DOHH2 (cell line): ENCODE data around the gene PLAAT4.
"Not testable (repeated sequence)": the region's sequence is repeated elsewhere in the genome, so short reads cannot be mapped to it uniquely, and the experiment has no call there.

ENCODE experiments used
- H3F3A ChIP-seq: fragments of 200-600 bp; sonication (generic), shearing (Covaris generic); 2 replicates; pipeline ENCODE4 v1.6.0; 2016; ENCODE audit warnings: antibody characterized with exemption, mild to moderate bottlenecking; ENCODE audit not compliant: control insufficient read depth, insufficient read depth
- H3K27ac ChIP-seq: fragments of 200-600 bp; sonication (generic); 2 replicates; pipeline ENCODE4 v1.5.1; 2014; ENCODE audit warnings: low read depth, mild to moderate bottlenecking, low read length, moderate library complexity
- H3K27me3 ChIP-seq: fragments of 200-600 bp; sonication (generic); 2 replicates; pipeline ENCODE4 v1.6.1; 2014; ENCODE audit warnings: mild to moderate bottlenecking, low read length, mixed read lengths; ENCODE audit not compliant: control insufficient read depth
- H3K36me3 ChIP-seq: fragments of 200-600 bp; sonication (generic); 2 replicates; pipeline ENCODE4 v1.6.1; 2014; ENCODE audit warnings: mild to moderate bottlenecking, low read length, moderate library complexity, mixed read lengths; ENCODE audit not compliant: control insufficient read depth
- H3K4me1 ChIP-seq: fragments of 200-600 bp; sonication (generic); 2 replicates; pipeline ENCODE4 v1.6.1; 2014; ENCODE audit warnings: mild to moderate bottlenecking, low read length, mixed read lengths; ENCODE audit not compliant: control insufficient read depth
- H3K4me2 ChIP-seq: fragments of 200-600 bp; sonication (generic); 2 replicates; pipeline ENCODE4 v1.6.0; 2014; ENCODE audit warnings: mild to moderate bottlenecking, low read length, moderate library complexity
- H3K4me3 ChIP-seq: fragments of 200-600 bp; sonication (generic); 2 replicates; pipeline ENCODE4 v1.5.1; 2014; ENCODE audit warnings: mild to moderate bottlenecking, low read length, mixed read lengths
- H3K79me2 ChIP-seq: fragments of 200-600 bp; sonication (generic); 2 replicates; pipeline ENCODE4 v1.6.1; 2014; ENCODE audit warnings: mild to moderate bottlenecking, low read length, mixed read lengths; ENCODE audit not compliant: control insufficient read depth
- H3K9me2 ChIP-seq: fragments of 200-600 bp; sonication (generic); replicated peaks from 2 replicates; pipeline ENCODE4 v1.6.1; 2014; ENCODE audit warnings: mild to moderate bottlenecking, low read length, mixed read lengths; ENCODE audit not compliant: control insufficient read depth
- H3K9me3 ChIP-seq: fragments of 200-600 bp; sonication (generic); 2 replicates; pipeline ENCODE4 v1.6.1; 2014; ENCODE audit warnings: antibody characterized with exemption, low read length, mixed read lengths; ENCODE audit not compliant: control insufficient read depth, insufficient read depth
- H4K20me1 ChIP-seq: fragments of 200-600 bp; sonication (generic); 2 replicates; pipeline ENCODE4 v1.6.0; 2014; ENCODE audit warnings: low read depth, mild to moderate bottlenecking, antibody characterized with exemption, low read length, moderate library complexity; ENCODE audit not compliant: control insufficient read depth, insufficient read depth
- CTCF ChIP-seq: fragments of 200-600 bp; sonication (generic); IDR thresholded peaks from one replicate; pipeline ENCODE4 v1.5.1; 2014; ENCODE audit warnings: antibody characterized with exemption, mild to moderate bottlenecking, low read depth, low read length; ENCODE audit not compliant: poor library complexity, severe bottlenecking
- EZH2phosphoT487 ChIP-seq: fragments of 200-600 bp; sonication (generic); IDR thresholded peaks from 2 replicates; pipeline ENCODE4 v1.6.1; 2017; ENCODE audit warnings: borderline replicate concordance, mild to moderate bottlenecking, antibody characterized with exemption, low read length, moderate library complexity, mixed read lengths

The PLAAT4 gene

GRCh38 chr11:63534895-63535461 lies 1.6 kb upstream of the PLAAT4 start:
- Histone ChIP-seq H4K20me1 (no peaks in the 10 kb centered on the region), H3K9me2 (no peaks in the 10 kb centered on the region), H3F3A (no peaks in the 10 kb centered on the region), H3K9me3 (no peaks in the 10 kb centered on the region), H3K36me3 (no peaks in the 10 kb centered on the region), H3K4me3 (no peak overlapping the region), H3K79me2 (no peaks in the 10 kb centered on the region), H3K27ac (no peak overlapping the region), H3K4me1 (peaks cover 21% of the 10 kb centered on the region), H3K27me3 (0 out of 2 replicates have a peak, but pooled peaks cover 7% of the 10 kb centered on the region), H3K4me2 (no peak overlapping the region)
- TF ChIP-seq CTCF (no peak), EZH2phosphoT487 (no peak)

- no peaks in the 10 kb centered on the region for H3K9me2 ChIP-seq
- no peaks in the 10 kb centered on the region for H3F3A ChIP-seq
- no peak overlapping the region for H3K4me3 ChIP-seq
- TF ChIP-seq EZH2phosphoT487 = no peak
- no peak for TF ChIP-seq CTCF
- peaks cover 21% of the 10 kb centered on the region for H3K4me1 ChIP-seq
- H4K20me1 ChIP-seq = no peaks in the 10 kb centered on the region
- no peaks in the 10 kb centered on the region for H3K36me3 ChIP-seq
- no peaks in the 10 kb centered on the region for H3K9me3 ChIP-seq
- 0 out of 2 replicates have a peak, but pooled peaks cover 7% of the 10 kb centered on the region for H3K27me3 ChIP-seq
- no peak overlapping the region for H3K27ac ChIP-seq
- no peak overlapping the region for H3K4me2 ChIP-seq
- no peaks in the 10 kb centered on the region for H3K79me2 ChIP-seq
Measured at GRCh38 chr11:63535734-63536133, 874 bp upstream of the PLAAT4 start.

- TF ChIP-seq EZH2phosphoT487 (no peak), CTCF (no peak)
- Histone ChIP-seq H3K27me3 (0 out of 2 replicates have a peak, but pooled peaks cover 7% of the 10 kb centered on the region), H3K4me3 (no peak overlapping the region), H3K36me3 (no peaks in the 10 kb centered on the region), H3F3A (no peaks in the 10 kb centered on the region), H3K9me2 (no peaks in the 10 kb centered on the region), H3K9me3 (no peaks in the 10 kb centered on the region), H3K79me2 (no peaks in the 10 kb centered on the region), H3K4me2 (peak overlapping the region; percentile 50), H3K27ac (no peak overlapping the region), H3K4me1 (peaks cover 9% of the 10 kb centered on the region), H4K20me1 (no peaks in the 10 kb centered on the region)
Measured at GRCh38 chr11:63537293-63538101, 889 bp downstream of the PLAAT4 start.

- H3K36me3 ChIP-seq, H3K79me2 ChIP-seq, H4K20me1 ChIP-seq, H3F3A ChIP-seq, H3K4me1 ChIP-seq, H3K4me2 ChIP-seq, H3K9me3 ChIP-seq, H3K9me2 ChIP-seq, H3K4me3 ChIP-seq, H3K27ac ChIP-seq, H3K27me3 ChIP-seq: not testable (repeated sequence)
Measured at GRCh38 chr11:63542506-63542905, 5.9 kb downstream of the PLAAT4 start.
